GM12892 (cell line): ENCODE results near the gene COL4A1.

ENCODE experiments used
- POLR2A ChIP-seq: IDR thresholded peaks from 2 replicates; pipeline ENCODE4 v1.6.1; 2011; ENCODE audit warnings: low read depth, low read length, control low read depth
- POLR2AphosphoS5 ChIP-seq: IDR thresholded peaks from 2 replicates; pipeline ENCODE4 v1.6.1; 2011; ENCODE audit warnings: low read depth, low read length, control low read depth
- TAF1 ChIP-seq: IDR thresholded peaks from 2 replicates; pipeline ENCODE4 v1.6.1; 2011; ENCODE audit warnings: low read depth, mild to moderate bottlenecking, control low read depth, low read length, borderline replicate concordance

DNA sequence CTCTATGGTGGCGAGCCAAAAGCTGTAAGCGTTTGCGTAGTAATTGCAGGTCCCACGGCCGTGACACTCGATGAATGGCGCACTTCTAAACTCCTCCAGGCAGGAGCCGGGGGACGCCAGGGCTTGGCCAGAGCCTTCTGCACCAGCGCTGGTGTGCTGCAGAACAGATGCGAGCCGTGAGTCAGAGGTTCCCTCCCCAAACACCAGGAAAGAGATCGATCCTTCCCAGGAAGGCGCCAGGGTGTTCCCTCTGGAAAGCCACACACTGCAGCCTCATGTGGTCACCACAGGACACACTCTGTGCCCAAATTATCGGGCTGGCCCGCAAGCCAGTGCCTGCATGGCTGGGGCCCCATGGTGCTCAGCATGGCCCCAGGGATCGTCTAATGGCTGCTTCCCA lies 154.6 kb downstream of the COL4A1 start:
- TF ChIP-seq POLR2A (no peak), POLR2AphosphoS5 (no peak), TAF1 (no peak)
